HepG2 (cell line): ENCODE measurements around the gene ADORA2B. TPM values are rescaled to one million over a fixed set of nuclear protein-coding genes. Genes with fewer than 3 reads are reported as not detected.

Experiments
- ARNT2 ChIP-seq: sonication (generic); formaldehyde crosslinking; IDR thresholded peaks from 2 replicates; pipeline ENCODE4 v1.8.0; 2022; ENCODE audit warnings: mild to moderate bottlenecking, low read depth, missing genetic modification reagents, moderate library complexity
- HCFC1 ChIP-seq: fragments of 150-350 bp; IDR thresholded peaks from 2 replicates; pipeline ENCODE4 v1.6.1; 2014; ENCODE audit warnings: low read depth, low read length
- KDM4B ChIP-seq: sonication (generic); formaldehyde crosslinking; IDR thresholded peaks from 2 replicates; pipeline ENCODE4 v1.4.0; 2020; ENCODE audit warnings: missing genetic modification reagents
- MATR3 ChIP-seq: sonication (generic); formaldehyde crosslinking; IDR thresholded peaks from 2 replicates; pipeline ENCODE4 v1.4.0; 2020; ENCODE audit warnings: missing genetic modification reagents
- MED8 ChIP-seq: sonication (generic); formaldehyde crosslinking; IDR thresholded peaks from 2 replicates; pipeline ENCODE4 v1.8.1; 2023; ENCODE audit warnings: mild to moderate bottlenecking, missing genetic modification reagents; ENCODE audit not compliant: insufficient replicate concordance
- NCOA1 ChIP-seq: sonication (generic); formaldehyde crosslinking; IDR thresholded peaks from 2 replicates; pipeline ENCODE4 v1.9.0; 2021; ENCODE audit warnings: missing genetic modification reagents
- PRDM15 ChIP-seq: sonication (generic); formaldehyde crosslinking; IDR thresholded peaks from 2 replicates; pipeline ENCODE4 v1.4.0; 2020; ENCODE audit warnings: missing genetic modification reagents
- RBM39 ChIP-seq: fragments of 200-400 bp; formaldehyde crosslinking; IDR thresholded peaks from one replicate; pipeline ENCODE4 v1.6.1; 2018; ENCODE audit warnings: antibody characterized with exemption, mild to moderate bottlenecking, low read depth, low read length; ENCODE audit not compliant: poor library complexity, severe bottlenecking
- RFX5 ChIP-seq: IDR thresholded peaks from 2 replicates; pipeline ENCODE4 v1.6.1; 2011; ENCODE audit warnings: low read depth, low read length, improper control_type of control experiment
- SNAI1 ChIP-seq: sonication (generic); formaldehyde crosslinking; IDR thresholded peaks from 2 replicates; pipeline ENCODE4 v1.5.0; 2020; ENCODE audit warnings: mild to moderate bottlenecking, missing genetic modification reagents, borderline replicate concordance
- SOX6 ChIP-seq, 2 experiments: fragments of 450-650 bp in 1 of 2; sonication (generic) in 1 of 2; formaldehyde crosslinking in 1 of 2; IDR thresholded peaks; 2 replicates each; pipeline versions ENCODE4 v1.4.0 to v1.6.1; 2017 to 2020; ENCODE audit warnings: antibody characterized with exemption in 1 of 2, mild to moderate bottlenecking in 1 of 2, missing genetic modification reagents in 1 of 2
- SYNCRIP ChIP-seq: fragments of 200-400 bp; formaldehyde crosslinking; IDR thresholded peaks from 2 replicates; pipeline ENCODE4 v1.6.1; 2018; ENCODE audit warnings: mild to moderate bottlenecking, low read depth, low read length; ENCODE audit not compliant: insufficient read depth
- THYN1 ChIP-seq: sonication (generic); formaldehyde crosslinking; IDR thresholded peaks from 2 replicates; pipeline ENCODE4 v1.8.1; 2023; ENCODE audit warnings: low read depth, mild to moderate bottlenecking, moderate library complexity, missing genetic modification reagents, borderline replicate concordance
- U2AF1 ChIP-seq: fragments of 200-400 bp; formaldehyde crosslinking; optimal IDR thresholded peaks from 2 replicates; pipeline ENCODE3; 2017; ENCODE audit warnings: mild to moderate bottlenecking, low read depth, low read length
- ZFP36L2 ChIP-seq: sonication (generic); formaldehyde crosslinking; IDR thresholded peaks from 2 replicates; pipeline ENCODE4 v1.4.0; 2020; ENCODE audit warnings: missing genetic modification reagents
- ZNF224 ChIP-seq: sonication (generic); formaldehyde crosslinking; IDR thresholded peaks from 2 replicates; pipeline ENCODE4 v1.5.0; 2020; ENCODE audit warnings: mild to moderate bottlenecking, missing genetic modification reagents
- ZNF337 ChIP-seq: sonication (generic); formaldehyde crosslinking; IDR thresholded peaks from 2 replicates; pipeline ENCODE4 v1.5.1; 2020; ENCODE audit warnings: missing genetic modification reagents, low read depth, mild to moderate bottlenecking, borderline replicate concordance
- ZNF570 ChIP-seq: sonication (generic); formaldehyde crosslinking; IDR thresholded peaks from 2 replicates; pipeline ENCODE4 v1.4.0; 2020; ENCODE audit warnings: mild to moderate bottlenecking, missing genetic modification reagents, borderline replicate concordance
- ZNF598 ChIP-seq: sonication (generic); formaldehyde crosslinking; IDR thresholded peaks from 2 replicates; pipeline ENCODE4 v1.5.1; 2020; ENCODE audit warnings: mild to moderate bottlenecking, missing genetic modification reagents, borderline replicate concordance
- ZNF777 ChIP-seq: sonication (generic); formaldehyde crosslinking; IDR thresholded peaks from 2 replicates; pipeline ENCODE4 v1.4.0; 2020; ENCODE audit warnings: missing genetic modification reagents
- ZSCAN31 ChIP-seq: sonication (generic); formaldehyde crosslinking; IDR thresholded peaks from 2 replicates; pipeline ENCODE4 v1.5.0; 2020; ENCODE audit warnings: low read depth, mild to moderate bottlenecking, missing genetic modification reagents
- polyA plus RNA-seq, 8 experiments: library from polyadenylated mRNA; depleted of rRNA in 3 of 8; stranded (reverse) in 7 of 8; unstranded in 1 of 8; fragments of >200 nt; fragmentation: Illumina TruSeq in 4 of 8; extraction: Trizol in 4 of 8; gene quantifications; 2 replicates each; pipeline versions ENCODE4 v1.2.1 to v1.2.3, GENCODE V29; 2011 to 2016; ENCODE audit warnings: low read depth in 4 of 8, missing spikeins in 1 of 8, mixed read lengths in 1 of 8; ENCODE audit not compliant: insufficient read depth in 1 of 8
- total RNA-seq, 5 experiments: library from RNA; depleted of rRNA; stranded (reverse); fragments of >200 nt; fragmentation: Illumina TruSeq; extraction: Trizol; gene quantifications; 2 replicates each; pipeline ENCODE4 v1.2.3, GENCODE V29; 2016; ENCODE audit warnings: low read depth in 1 of 5
- TF ChIP-seq, protein P1 (sequence below): sonication (generic); formaldehyde crosslinking; IDR thresholded peaks from 2 replicates; pipeline ENCODE4 v1.5.0; 2020; ENCODE audit warnings: mild to moderate bottlenecking, missing genetic modification reagents, borderline replicate concordance
- TF ChIP-seq, protein P2 (sequence below): sonication (generic); formaldehyde crosslinking; IDR thresholded peaks from 2 replicates; pipeline ENCODE4 v1.4.0; 2020; ENCODE audit warnings: missing genetic modification reagents

Gene ADORA2B
- total and polyA plus RNA-seq, 2 of the 13 experiments (the other 11 are each of a cell fraction or from before 2014, with no cell fraction given), result 10.4 to 20.0 TPM

- TF ChIP-seq, protein P1, sequence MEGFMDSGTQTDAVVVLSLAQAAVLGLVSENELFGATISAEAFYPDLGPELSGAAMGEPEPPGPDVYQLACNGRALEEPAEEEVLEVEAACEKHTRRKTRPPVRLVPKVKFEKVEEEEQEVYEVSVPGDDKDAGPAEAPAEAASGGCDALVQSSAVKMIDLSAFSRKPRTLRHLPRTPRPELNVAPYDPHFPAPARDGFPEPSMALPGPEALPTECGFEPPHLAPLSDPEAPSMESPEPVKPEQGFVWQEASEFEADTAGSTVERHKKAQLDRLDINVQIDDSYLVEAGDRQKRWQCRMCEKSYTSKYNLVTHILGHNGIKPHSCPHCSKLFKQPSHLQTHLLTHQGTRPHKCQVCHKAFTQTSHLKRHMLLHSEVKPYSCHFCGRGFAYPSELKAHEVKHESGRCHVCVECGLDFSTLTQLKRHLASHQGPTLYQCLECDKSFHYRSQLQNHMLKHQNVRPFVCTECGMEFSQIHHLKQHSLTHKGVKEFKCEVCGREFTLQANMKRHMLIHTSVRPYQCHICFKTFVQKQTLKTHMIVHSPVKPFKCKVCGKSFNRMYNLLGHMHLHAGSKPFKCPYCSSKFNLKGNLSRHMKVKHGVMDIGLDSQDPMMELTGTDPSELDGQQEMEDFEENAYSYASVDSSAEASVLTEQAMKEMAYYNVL (CRISPR knock-in tag), result no peak
- TF ChIP-seq RFX5, result no peak
- no peak for TF ChIP-seq RBM39
- no peak for TF ChIP-seq ZSCAN31
- TF ChIP-seq MATR3 (CRISPR knock-in tag), result no peak
- TF ChIP-seq ZFP36L2 (CRISPR knock-in tag), result no peak
- no peak for TF ChIP-seq MED8
- no peak for TF ChIP-seq ARNT2 (CRISPR knock-in tag)
- TF ChIP-seq ZNF337 (CRISPR knock-in tag), result no peak
- TF ChIP-seq ZNF777 (CRISPR knock-in tag), result peak; percentile 64; the same call in 1 of the 2 replicates
- no peak for TF ChIP-seq THYN1 (CRISPR knock-in tag)
- no peak for TF ChIP-seq ZNF598 (CRISPR knock-in tag)
- TF ChIP-seq PRDM15 (CRISPR knock-in tag), result no peak; the same call in 1 of the 2 replicates
- no peak for TF ChIP-seq SYNCRIP
- no peak for TF ChIP-seq NCOA1 (CRISPR knock-in tag)
- no peak for TF ChIP-seq SOX6 (IDR thresholded peaks at IDR 0.05)
- no peak for TF ChIP-seq SOX6 (CRISPR knock-in tag; IDR thresholded peaks at IDR 0.05)
- peak; percentile 2 for TF ChIP-seq U2AF1
- no peak for TF ChIP-seq ZNF224 (CRISPR knock-in tag)
- TF ChIP-seq ZNF570 (CRISPR knock-in tag), result no peak
- 0 out of 2 replicates have a peak, but pooled peaks have one; percentile 39 for TF ChIP-seq KDM4B
- no peak for TF ChIP-seq HCFC1
- TF ChIP-seq SNAI1 (CRISPR knock-in tag), result no peak
- TF ChIP-seq, protein P2, sequence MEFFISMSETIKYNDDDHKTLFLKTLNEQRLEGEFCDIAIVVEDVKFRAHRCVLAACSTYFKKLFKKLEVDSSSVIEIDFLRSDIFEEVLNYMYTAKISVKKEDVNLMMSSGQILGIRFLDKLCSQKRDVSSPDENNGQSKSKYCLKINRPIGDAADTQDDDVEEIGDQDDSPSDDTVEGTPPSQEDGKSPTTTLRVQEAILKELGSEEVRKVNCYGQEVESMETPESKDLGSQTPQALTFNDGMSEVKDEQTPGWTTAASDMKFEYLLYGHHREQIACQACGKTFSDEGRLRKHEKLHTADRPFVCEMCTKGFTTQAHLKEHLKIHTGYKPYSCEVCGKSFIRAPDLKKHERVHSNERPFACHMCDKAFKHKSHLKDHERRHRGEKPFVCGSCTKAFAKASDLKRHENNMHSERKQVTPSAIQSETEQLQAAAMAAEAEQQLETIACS (CRISPR knock-in tag), result no peak
Measured at GRCh38 chr17:15999974-16000827, 55.3 kb downstream of the ADORA2B start (continued).
